GM12878 (cell line): Measurements from ENCODE around the gene ZMIZ1.

Experiments
- CBX3 ChIP-seq: fragments of 200-600 bp; sonication (generic); IDR thresholded peaks from 2 replicates; pipeline ENCODE4 v1.6.1; 2016; ENCODE audit warnings: low read depth, borderline replicate concordance
- ESRRA ChIP-seq: IDR thresholded peaks from 2 replicates; pipeline ENCODE4 v1.6.1; 2012; ENCODE audit warnings: mild to moderate bottlenecking, low read length, improper control_type of control experiment
- EZH2 ChIP-seq: IDR thresholded peaks from 2 replicates; pipeline ENCODE4 v1.6.1; 2012; ENCODE audit warnings: low read depth, mild to moderate bottlenecking, control low read depth, inconsistent platforms, low read length, borderline replicate concordance; ENCODE audit not compliant: control insufficient read depth
- JUND ChIP-seq: IDR thresholded peaks from 2 replicates; pipeline ENCODE4 v1.6.1; 2012; ENCODE audit warnings: low read depth, mild to moderate bottlenecking, low read length, improper control_type of control experiment, moderate library complexity
- POLR2A ChIP-seq: IDR thresholded peaks from 2 replicates; pipeline ENCODE4 v1.6.1; 2011; ENCODE audit warnings: low read depth, mild to moderate bottlenecking, low read length
- RAD51 ChIP-seq: fragments of 450-650 bp; IDR thresholded peaks from 2 replicates; pipeline ENCODE4 v1.6.1; 2016; ENCODE audit warnings: moderate library complexity, mild to moderate bottlenecking, inconsistent platforms
- TCF7 ChIP-seq: IDR thresholded peaks from 2 replicates; pipeline ENCODE4 v1.6.1; 2014; ENCODE audit warnings: antibody characterized with exemption, borderline replicate concordance
- TF ChIP-seq, protein P1 (sequence below): IDR thresholded peaks from 2 replicates; pipeline ENCODE4 v1.6.1; 2012; ENCODE audit warnings: low read length, inconsistent platforms

GRCh38 chr10:79084972-79085597 is 16.3 kb downstream of the ZMIZ1 start:
- TF ChIP-seq POLR2A (no peak), CBX3 (no peak), EZH2 (no peak), JUND (no peak), RAD51 (no peak), ESRRA (no peak), TCF7 (no peak)
- TF ChIP-seq, protein P1, sequence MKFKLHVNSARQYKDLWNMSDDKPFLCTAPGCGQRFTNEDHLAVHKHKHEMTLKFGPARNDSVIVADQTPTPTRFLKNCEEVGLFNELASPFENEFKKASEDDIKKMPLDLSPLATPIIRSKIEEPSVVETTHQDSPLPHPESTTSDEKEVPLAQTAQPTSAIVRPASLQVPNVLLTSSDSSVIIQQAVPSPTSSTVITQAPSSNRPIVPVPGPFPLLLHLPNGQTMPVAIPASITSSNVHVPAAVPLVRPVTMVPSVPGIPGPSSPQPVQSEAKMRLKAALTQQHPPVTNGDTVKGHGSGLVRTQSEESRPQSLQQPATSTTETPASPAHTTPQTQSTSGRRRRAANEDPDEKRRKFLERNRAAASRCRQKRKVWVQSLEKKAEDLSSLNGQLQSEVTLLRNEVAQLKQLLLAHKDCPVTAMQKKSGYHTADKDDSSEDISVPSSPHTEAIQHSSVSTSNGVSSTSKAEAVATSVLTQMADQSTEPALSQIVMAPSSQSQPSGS: no peak
